HG03159 (cell line): ENCODE data around the gene KLRK1.
"Not testable (repeated sequence)": the region's sequence is repeated elsewhere in the genome, so short reads cannot be mapped to it uniquely, and the experiment has no call there.

ENCODE experiments used
- ATAC-seq: cut with Tn5 transposase; IDR thresholded peaks from one replicate; pipeline ENCODE4 v1.9.1; 2021; ENCODE audit warnings: mild to moderate bottlenecking, moderate library complexity; ENCODE audit not compliant: unreplicated experiment

Gene KLRK1

DNA sequence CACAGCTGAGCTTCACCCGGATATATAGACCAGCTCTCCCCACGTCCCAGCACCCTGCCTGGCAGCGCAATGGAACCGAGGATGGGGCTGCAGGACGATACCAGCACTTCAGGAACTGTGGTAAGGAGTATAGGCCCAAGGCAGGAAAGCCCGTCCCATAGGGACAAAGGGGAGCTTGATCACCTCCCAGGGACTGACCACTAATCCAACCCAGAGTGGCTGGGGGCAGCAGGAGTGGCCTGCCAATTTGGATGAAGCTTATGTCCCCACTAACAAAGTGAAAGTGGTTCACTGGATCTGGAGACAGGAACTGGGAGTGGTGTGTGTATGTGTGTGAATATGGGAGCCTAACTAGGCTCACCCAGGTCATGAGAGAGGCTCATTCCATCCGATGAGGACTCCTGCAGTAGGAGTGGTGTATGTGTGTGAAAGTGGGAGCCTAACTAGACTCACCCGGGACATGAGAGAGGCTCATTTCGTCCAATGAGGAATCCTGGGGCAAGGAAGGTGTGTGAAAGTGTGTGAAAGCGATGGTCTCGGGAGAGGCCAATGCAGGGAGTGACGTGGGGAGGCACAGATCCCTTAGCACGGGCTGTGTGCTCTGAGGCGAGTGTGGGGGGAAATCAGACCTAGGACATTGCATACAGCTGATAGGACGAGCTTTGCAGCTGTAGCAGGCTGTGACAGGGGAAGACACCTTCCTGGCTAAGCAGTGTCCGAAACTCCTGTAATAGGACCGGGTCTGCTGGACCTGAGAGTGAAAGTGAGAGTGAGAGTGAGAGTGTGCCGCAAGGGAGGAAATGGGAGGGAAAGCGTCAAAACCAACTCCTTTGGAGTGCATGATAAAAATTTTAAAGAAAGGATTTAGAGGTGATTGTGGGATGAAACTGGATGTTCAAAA, 25.7 kb downstream of the KLRK1 start:
- ATAC-seq: peak; percentile 79

DNA sequence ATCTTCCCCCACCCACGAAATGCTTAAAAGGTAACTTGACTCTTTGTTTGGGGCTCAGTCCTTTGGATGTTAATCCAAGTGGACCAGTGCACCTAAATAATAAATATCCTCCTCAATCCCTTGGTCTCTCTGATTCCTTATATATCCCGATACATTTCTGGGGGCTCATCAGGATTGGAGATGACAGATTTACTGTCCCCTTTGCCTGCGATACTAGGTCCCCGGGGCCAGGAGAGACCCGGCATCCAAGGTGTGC, 26.3 kb downstream of the KLRK1 start:
- ATAC-seq: no peak

DNA sequence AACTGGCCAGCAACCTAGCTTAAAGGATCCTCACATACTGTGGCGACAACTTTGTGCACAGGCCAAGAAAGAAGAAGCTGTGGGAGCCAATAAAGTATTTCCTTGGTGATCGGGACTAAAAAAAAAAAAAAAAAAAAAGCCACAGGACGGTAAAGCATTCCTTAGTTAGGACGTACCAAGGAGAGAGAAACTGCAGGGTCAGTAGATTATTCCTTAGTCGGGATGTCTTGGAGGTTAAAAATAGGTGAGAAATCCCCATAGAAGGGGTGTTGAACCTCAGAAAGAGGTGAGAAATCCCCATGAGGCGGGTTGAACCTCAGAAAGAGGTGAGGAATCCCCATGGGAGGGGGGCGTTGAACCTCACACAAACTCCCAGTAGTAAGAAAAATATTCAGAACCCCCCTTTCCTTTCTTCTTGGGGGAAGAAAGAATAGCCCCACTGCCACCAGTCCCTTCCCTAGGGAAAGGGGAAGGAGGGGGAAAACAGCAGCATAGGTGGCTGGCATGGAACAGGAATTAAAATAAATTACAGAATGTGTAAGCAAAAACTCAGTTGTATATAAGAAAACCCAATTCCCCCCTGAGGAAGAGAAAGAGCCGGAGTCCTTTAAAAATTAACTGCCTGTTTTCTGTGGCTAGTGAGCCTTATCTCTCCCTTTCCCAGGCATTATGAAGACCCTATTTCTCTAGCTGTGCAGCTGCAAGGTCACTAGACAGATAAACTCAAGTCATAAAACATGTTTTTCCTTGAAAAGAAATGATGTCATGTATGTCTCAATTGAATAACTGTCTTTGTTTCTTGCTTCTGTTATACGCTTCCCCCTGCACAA, 26.8 kb downstream of the KLRK1 start:
- ATAC-seq: no peak

DNA sequence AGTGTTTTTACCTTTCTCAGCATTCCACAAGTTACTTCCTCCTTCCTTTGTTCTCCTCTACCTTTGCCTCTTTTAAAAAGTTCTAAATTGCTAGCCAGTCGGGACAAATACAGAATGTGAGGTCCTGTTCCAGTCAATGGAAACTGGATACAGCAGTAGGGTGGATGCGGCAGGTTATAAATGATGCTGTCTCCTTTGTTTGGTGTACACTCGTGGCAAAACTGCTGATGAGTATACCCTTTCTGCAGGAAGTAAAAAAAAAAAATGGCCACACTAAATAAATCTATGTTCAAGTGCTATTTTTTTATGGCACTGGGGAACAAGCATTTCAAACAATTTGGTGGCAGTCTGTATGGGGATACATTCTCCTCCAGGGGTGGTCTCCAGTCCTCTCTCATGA, 27.5 kb downstream of the KLRK1 start:
- ATAC-seq: no peak

DNA sequence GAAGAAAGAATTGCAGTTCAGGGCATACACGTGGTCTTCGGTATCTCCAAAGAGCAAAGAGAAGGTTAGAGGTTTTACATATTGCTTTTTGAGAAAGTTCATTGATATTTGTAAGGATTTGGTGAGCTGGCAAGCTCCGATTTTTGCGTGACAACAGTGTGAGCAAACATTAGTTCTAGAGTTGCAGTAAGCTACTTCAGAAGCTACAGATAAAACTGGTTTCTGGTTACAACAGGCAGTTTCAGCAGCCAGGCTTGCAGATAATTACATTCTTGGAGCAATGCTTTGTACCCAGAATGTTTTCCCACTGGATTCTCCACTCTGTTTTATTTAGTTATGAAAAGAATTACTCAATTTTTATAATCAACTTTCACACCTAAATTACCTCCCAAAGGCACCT, 28.2 kb downstream of the KLRK1 start:
- no peak for ATAC-seq

DNA sequence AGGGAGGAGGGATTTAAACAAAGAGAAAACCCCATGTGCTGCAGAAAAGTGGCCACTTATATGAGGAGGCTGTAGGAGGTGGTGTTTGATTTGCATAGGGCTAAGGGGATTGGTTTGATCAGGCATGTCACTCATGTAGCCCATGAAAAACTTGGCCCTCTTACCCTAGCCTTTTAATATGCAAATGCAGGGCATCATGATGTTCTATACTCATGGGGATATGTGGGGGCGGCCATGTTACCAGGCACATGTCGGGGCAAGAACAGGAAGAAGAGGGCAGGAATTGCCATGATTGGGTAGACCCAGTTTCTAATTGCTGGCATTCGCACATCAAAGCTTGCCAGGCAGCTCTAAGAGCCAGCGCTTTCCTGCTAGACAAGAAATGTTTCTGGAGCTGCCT, 28.8 kb downstream of the KLRK1 start:
- no peak for ATAC-seq

DNA sequence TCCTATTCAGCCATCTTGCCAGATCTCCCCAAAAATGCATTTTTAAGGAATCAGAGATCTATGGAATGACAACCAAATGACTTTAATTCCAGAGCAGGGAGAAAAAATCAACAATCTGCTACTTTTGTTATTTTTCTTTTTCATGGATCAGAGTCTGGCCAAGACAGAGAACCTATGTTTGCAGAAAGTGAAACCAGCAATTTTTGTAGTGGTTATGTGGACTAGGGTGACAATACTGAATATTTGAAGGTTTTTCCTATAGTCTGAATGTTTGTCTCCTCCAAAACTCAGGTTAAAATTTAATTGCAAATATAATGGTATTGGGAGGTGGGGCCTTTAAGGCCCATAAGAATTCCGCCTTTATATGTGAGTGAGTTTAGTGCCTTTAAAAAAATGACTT, 30.9 kb downstream of the KLRK1 start:
- ATAC-seq: no peak

DNA sequence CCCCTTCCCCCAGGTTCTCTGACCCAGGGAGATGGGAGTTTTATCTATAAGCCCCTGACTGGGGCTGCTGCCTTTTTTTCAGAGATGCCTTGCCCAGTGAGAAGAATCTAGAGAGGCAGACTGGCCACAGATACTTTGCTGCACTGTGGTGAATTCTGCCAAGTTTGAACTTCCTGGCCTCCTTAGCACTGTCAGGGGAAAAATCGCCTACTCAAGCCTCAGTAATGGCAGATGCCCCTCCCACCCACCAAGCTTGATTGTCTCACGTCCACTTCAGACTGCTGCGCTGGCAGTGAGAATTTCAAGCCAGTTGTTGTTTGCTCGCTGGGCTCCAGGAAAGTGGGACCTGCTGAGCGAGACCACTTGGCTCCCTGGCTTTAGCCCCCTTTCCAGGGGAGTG, 31.7 kb downstream of the KLRK1 start:
- ATAC-seq: no peak

DNA sequence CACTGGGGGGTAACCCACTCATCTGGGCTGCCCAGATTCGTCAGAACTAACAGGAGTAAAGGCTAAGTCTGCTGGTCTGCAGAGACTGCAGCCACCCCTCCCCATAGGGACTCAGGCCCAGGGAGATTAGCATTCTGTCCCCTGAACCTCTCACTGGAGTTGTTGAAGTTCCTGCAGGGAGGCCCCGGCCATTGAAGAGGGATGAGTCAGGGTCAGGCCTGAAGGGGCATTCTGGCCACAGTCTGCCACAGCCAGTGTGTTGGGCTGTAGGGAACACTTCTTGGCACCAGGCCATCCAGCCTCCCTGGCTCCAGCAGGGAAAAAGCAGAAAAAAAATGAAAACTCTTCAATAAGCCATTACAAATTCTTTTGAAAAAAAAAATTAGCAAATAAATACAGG, 35.3 kb downstream of the KLRK1 start:
- no peak for ATAC-seq

DNA sequence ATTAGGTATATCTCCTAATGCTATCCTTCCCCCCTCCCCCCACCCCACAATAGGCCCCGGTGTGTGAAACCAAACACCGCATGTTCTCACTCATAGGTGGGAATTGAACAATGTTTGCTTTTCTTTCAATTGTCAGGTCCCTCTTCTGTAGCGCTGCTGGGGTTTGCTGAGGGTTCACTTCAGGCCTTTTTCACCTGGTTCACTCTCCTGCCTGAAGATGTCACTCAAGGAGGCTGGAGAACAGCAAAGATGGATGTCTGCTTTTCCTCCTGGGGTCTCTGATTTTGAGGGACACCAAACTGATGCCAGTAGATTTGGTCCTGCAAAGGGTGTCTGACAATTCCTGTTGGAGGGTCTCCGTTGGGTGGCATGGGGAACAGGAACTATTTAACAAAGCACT, 35.8 kb downstream of the KLRK1 start:
- ATAC-seq: no peak

DNA sequence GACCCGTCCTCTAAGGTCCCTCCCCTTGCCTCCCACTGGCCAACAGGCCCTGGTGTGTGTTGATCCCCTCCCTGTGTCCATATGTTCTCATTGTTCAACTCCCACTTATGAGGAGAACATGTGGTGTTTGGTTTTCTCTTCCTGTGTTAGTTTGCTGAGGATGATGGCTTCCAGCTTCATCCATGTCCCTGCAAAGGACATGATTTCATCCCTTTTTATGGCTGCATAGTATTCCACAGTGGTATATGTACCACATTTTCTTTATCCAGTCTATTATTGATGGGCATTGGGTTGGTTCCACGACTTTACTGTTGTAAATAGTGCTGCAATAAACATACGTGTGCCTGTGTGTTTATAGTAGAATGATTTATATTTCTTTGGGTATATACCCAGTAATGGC, 38.4 kb downstream of the KLRK1 start:
- not testable (repeated sequence) for ATAC-seq

DNA sequence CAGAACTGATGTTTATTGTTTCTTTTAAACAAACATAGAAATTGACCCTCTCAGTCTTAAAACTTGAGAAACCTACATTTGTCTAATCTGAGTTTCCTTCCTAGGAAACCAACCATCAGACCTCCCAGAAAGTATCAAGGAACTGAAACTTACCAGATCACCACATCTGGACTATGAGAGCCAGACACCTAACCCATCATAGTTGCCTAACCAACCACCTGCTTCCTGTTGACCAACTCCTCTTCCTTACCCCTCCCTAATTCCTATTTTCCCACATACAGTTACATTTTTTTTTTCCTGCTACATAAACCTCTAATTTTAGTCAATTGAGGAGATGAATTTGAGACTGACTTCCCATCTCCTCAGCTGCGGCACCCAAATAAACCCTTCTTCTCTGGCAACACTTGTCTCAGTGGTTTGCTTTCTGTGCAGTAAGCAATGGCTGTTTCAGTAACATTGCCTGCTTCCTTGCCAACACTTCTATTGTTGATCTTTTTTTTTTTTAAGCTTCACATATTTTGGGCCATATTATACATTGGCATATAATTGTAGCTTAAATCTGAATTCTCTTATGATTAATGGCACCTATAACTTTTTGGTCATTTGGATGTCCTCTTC, 47.8 kb downstream of the KLRK1 start:
- no peak for ATAC-seq

DNA sequence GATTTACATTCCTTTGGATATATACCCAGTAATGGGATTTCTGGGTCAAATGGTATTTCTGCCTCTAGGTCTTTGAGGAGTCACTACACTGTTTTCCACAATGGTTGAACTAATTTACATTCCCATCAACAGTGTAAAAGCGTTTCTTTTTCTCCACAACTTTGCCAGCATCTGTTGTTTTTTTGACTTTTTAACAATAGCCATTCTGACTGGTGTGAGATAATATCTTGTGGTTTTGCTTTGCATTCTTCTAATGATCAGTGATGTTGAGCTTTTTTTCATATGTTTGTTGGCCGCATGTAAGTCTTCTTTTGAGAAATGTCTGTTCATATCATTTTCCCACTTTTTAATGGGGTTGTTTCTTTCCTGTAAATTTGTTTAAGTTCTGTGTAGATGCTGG, 48.9 kb downstream of the KLRK1 start:
- ATAC-seq: not testable (repeated sequence)

DNA sequence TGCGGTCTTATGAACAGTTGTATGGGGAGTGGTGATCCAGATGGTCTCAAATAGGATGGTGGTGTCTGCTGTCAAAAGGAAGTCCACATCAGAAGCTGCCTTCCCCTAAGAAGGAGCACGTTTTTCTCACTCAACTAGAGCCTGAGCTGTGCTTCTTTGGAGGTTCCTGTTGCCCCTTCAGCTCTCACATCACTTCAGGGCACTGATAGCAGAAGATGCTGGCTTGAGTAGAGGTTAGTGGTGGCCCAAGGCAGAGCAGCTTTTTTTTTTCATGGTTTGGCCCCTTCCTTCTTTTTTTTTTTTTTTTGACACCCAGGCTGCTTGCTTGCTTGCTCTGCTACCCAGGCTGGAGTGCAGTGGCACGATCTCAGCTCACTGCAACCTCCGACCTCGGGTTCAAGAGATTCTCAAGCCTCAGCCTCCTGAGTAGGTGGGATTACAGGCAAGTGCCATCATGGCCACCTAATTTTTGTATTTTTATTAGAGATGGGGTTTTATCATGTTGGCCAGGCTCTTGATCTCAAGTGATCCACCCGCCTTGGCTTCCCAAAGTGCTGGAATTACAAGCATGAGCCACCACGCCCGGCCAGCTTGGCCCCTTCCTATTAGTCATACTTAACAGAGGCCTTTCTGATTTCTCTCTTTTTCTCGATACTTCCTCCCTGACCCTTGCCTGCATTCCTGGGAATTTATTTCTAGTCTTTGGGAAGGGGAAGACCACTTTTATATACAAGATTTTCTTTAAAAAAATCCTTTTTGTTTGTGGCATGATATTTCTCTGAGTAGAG, 50.6 kb downstream of the KLRK1 start:
- no peak for ATAC-seq

DNA sequence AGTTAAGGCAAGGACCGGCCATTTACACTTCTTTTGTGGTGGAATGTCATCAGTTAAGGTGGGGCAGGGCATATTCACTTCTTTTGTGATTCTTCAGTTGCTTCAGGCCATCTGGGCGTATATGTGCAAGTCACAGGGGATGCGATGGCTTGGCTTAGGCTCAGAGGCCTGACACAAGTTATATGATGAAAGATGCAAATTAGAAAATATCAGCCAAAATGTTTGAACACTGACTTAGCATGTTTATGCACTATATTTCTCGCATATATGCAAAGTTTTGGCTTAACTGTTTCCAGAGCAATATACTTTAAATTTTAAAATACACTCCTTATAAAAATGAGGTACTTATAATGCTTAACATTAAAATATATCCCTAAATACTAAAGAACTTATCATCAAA, 51.4 kb downstream of the KLRK1 start:
- not testable (repeated sequence) for ATAC-seq

DNA sequence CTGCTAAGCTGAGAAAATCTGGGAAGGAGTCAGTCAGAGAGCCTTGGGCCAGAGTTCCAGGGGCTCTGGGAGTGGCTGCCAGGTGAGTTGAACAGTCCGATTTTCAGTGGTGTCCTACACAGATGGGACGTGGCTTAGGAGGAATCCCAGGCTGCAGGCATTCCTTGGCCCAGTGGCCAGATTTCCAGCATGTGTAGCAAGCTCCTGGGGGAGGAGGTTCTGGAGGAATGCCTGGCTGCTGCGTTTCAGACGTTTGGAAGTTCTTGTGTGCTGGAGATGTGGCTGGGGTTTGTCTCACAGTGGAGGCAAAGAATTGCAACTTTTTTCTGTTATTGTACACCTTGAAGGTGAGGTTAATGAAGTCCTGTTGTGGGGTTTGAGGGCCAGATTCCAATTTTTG, 53.6 kb downstream of the KLRK1 start:
- not testable (repeated sequence) for ATAC-seq

DNA sequence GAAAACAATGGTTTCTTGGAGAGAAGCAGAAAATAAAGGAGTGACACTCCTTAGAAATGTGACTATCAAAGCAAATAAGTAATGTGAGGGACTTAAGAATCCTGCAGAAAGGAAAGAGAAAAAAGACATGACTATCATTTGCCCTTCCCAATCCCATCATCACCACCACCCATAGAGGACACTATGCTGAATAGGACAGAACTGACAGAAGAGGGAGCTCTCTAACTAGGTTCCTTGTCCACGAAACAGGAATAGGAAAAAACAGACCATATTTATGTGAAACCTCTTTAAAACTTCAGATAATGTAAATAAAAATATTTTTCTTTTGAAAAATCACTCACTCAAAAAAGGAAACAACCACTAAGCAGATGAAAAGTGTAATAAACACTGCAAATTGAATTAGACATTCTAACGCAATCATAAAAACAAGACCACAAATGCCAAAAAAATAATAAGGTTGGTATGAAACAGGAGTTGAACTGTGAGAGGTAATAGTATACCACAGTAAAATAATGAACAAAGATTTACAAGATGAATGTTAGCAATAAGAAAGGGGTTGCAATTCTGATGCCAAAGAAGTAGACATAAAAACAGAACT, 58.1 kb downstream of the KLRK1 start:
- no peak for ATAC-seq

DNA sequence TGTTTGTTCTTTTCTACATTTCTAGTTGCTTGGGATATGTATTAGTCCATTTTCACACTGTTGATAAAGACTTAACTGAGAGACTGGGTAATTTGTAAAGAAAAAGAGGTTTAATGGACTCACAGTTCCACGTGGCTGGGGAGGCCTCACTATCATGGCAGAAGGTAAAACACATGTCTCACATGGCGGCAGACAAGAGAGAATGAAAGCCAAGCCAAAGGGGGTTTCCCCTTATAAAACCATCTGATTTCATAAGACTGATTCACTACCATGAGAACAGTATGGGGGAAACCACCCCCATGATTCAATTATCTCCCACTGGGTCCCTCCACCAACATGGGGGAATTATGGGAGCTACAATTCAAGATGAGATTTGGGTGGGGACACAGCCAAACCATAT, 61.1 kb downstream of the KLRK1 start:
- ATAC-seq: not testable (repeated sequence)
